Calu3 (cell line): ENCODE data around the gene AFAP1L2. TPM values are rescaled to one million over a fixed set of nuclear protein-coding genes. Genes with fewer than 3 reads are reported as not detected.

Source experiments
- BruUV-seq: library from RNA; stranded (reverse); fragments of 400-500 nt; replicated peaks from 2 replicates; lab custom pipeline; 2021; lab: Mats Ljungman, UMichigan
- CTCF ChIA-PET: fragments of 300-600 bp; sonication (Branson Sonifier 250); formaldehyde crosslinking; loops from one replicate; lab custom pipeline; 2022; ENCODE audit warnings: antibody characterized with exemption; lab: Charles Lee
- DNase-seq: peaks from one replicate; pipeline ENCODE4 v3.0.0; 2022
- H3K27ac Mint-ChIP-seq: one replicate; pipeline ENCODE4 v1.8.0; 2022; ENCODE audit warnings: mixed read lengths; ENCODE audit not compliant: unreplicated experiment
- H3K27me3 Mint-ChIP-seq: one replicate; pipeline ENCODE4 v1.8.0; 2022; ENCODE audit warnings: mixed read lengths; ENCODE audit not compliant: unreplicated experiment
- H3K36me3 Mint-ChIP-seq: one replicate; pipeline ENCODE4 v1.8.0; 2022; ENCODE audit warnings: mild to moderate bottlenecking, moderate library complexity, mixed read lengths; ENCODE audit not compliant: insufficient read depth, unreplicated experiment
- H3K4me1 Mint-ChIP-seq: one replicate; pipeline ENCODE4 v1.8.0; 2022; ENCODE audit warnings: mild to moderate bottlenecking, low read depth, mixed read lengths; ENCODE audit not compliant: unreplicated experiment
- H3K4me3 Mint-ChIP-seq: one replicate; pipeline ENCODE4 v1.8.0; 2022; ENCODE audit warnings: mild to moderate bottlenecking, low read depth, moderate library complexity, mixed read lengths; ENCODE audit not compliant: unreplicated experiment
- H3K9me3 Mint-ChIP-seq: one replicate; pipeline ENCODE4 v1.8.0; 2022; ENCODE audit warnings: low read depth, mixed read lengths; ENCODE audit not compliant: unreplicated experiment
- intact Hi-C: fragments of 100-400 bp; cut with micrococcal nuclease; formaldehyde crosslinking; loops from one replicate; pipeline ENCODE4 v1.10.0; 2022; ENCODE audit not compliant: unreplicated experiment
- total RNA-seq: library from RNA; stranded (reverse); gene quantifications from 2 replicates; pipeline ENCODE4 v1.2.3, GENCODE V29; 2022
- TF ChIP-seq, protein P1 (sequence below): fragments of 200-600 bp; IDR thresholded peaks from one replicate; pipeline ENCODE4 v1.8.0; 2022; ENCODE audit warnings: antibody characterized with exemption; ENCODE audit not compliant: unreplicated experiment

AFAP1L2 gene
- total RNA-seq, 1 experiment from 2014 or later = 0.76 TPM

DNA sequence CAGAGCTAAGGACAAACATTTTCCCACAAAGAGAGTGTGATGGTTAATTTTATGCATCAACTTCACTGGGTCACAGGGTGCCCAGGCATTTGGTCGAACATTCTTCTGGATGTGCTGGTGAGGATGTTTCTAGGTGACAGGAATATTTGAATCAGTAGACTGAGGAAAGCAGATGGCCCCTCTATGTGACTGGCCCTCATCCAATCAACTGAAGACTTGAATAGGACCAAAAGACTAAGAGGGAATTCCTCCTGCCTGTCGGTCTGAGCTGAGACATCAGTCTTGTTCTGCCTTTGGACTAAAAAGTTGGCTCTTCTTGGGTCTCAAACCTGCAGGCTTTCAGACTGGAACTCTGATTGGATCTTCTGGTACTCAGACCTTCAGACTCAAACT lies 44.4 kb downstream of the AFAP1L2 start:
- intact Hi-C loops = no loop called here
- no peak for DNase-seq
- CTCF ChIA-PET = no interaction called here
- Mint-ChIP-seq H3K36me3 (no peaks in the 10 kb centered on the region), H3K27me3 (peaks cover 19% of the 10 kb centered on the region), H3K4me3 (no peak overlapping the region), H3K9me3 (no peaks in the 10 kb centered on the region), H3K27ac (no peak overlapping the region), H3K4me1 (peaks cover 9% of the 10 kb centered on the region)
- TF ChIP-seq, protein P1, sequence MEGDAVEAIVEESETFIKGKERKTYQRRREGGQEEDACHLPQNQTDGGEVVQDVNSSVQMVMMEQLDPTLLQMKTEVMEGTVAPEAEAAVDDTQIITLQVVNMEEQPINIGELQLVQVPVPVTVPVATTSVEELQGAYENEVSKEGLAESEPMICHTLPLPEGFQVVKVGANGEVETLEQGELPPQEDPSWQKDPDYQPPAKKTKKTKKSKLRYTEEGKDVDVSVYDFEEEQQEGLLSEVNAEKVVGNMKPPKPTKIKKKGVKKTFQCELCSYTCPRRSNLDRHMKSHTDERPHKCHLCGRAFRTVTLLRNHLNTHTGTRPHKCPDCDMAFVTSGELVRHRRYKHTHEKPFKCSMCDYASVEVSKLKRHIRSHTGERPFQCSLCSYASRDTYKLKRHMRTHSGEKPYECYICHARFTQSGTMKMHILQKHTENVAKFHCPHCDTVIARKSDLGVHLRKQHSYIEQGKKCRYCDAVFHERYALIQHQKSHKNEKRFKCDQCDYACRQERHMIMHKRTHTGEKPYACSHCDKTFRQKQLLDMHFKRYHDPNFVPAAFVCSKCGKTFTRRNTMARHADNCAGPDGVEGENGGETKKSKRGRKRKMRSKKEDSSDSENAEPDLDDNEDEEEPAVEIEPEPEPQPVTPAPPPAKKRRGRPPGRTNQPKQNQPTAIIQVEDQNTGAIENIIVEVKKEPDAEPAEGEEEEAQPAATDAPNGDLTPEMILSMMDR = no peak
- BruUV-seq = no TSS peak

DNA sequence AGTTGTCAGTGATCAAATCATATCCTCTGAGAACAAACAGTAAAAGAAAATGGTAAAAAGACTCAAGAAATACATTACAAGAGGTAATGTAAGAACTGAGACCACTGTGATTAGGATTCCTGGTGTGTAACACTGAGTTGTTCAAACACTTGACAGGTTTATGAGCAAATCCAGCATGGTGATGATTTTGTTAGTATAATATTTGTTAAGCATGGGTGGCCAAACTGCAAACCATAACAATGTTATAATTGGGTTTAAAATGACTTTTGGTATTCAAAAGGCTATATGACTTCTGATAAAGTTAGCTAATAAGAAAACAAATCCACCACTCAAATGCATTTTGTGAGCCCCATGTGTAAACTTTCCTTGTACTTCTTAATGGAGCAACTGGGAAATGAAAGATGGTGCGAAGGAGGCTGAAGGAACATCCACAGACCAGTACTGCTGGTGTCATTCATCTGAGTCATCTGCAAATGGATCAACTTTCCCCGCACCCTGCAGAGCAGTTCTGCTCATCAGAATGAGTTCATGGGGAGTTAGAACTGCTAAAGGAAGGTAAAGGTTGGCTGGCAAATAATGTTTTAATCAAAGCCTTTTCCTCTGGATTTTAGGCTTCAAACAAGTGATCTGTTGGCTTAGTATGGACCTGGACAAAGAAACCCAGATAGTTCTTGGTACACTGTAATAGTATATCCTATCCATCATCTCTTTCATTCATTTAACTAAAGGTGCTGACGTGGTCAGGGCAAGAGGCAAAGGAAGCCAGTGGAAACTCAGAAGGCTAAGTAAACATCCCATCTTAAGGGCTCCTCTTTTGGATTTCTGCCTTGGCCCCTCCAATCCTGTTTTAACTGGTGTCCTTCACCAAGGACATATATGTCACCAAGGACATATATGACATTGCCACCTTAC lies 45.0 kb downstream of the AFAP1L2 start:
- H3K4me3 Mint-ChIP-seq = no peak overlapping the region
- intact Hi-C loops = no loop called here
- H3K9me3 Mint-ChIP-seq = no peaks in the 10 kb centered on the region

DNA sequence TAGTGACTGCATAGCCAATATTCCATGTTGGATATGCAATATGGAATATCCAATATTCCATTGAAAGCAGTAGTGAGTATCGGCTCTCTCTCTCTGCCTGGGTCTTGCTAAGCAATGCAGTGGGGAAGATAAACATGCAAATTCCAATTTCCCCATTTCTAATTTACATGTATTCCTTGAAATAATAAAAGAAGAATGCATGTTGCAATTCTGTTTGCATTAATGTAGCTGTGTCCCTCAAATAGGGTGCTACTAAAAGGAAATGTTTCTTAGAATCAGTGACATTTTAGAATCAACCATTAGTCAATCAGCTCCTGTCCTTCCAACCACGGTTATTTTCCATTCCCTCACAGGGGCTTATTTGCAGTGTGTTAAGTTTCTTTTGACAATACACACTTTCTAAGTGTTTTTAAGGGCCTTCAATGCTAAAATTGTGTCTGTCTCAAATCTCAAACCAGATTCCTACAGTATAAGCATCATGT lies 46.7 kb downstream of the AFAP1L2 start:
- no TSS peak for BruUV-seq

More for the DNA sequence above, 45.0 kb downstream of the AFAP1L2 start:
- Mint-ChIP-seq H3K27me3 (peaks cover 19% of the 10 kb centered on the region), H3K36me3 (no peaks in the 10 kb centered on the region), H3K27ac (no peak overlapping the region), H3K4me1 (peaks cover 9% of the 10 kb centered on the region)
- BruUV-seq = no TSS peak
- CTCF ChIA-PET = no interaction called here
- no peak for DNase-seq
- TF ChIP-seq, protein P1 = no peak

DNA sequence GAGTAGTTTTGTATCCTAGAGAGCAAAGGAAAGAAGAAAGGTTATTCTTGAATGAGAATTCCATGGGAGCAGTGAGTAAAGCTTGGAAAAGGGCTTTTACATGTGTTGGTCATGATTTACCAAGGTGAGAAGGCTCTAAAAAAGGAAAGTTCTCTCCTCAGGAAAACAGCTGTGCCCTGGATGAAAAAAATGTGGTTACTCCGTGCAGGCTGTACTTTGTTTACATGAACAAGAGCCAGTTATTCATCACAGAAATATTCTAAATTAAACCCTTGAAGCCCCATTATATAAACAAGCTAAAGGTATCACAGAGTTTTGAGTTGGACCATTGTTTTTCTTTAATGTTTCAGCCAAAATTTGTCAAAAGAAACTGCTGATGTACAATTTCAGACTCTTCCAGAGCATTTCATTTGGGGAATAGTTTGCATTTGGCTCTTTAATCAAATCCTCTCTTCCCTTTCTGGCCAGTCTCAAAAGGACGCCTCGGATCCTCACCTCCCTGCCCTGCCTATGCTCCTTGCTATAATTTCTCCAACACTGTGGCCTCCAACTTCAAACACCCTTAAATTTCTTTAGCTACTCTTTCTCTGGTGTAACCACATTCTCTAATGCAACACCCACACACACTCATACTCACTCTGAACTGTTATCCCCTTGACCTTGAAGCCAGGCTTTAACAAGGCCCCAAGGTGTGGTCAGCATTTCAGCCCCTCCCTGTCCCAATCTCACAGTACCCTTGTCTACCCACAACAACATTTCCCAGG lies 47.4 kb downstream of the AFAP1L2 start:
- peaks cover 3% of the 10 kb centered on the region for H3K9me3 Mint-ChIP-seq
- H3K36me3 Mint-ChIP-seq = no peaks in the 10 kb centered on the region
- BruUV-seq = no TSS peak
- no peak overlapping the region for H3K27ac Mint-ChIP-seq
- H3K4me1 Mint-ChIP-seq = peaks cover 9% of the 10 kb centered on the region
- intact Hi-C loops = no loop called here
- TF ChIP-seq, protein P1 = no peak
- CTCF ChIA-PET = interaction anchor here (1.0 kb wide), 1 partner anchor 10 kb away, joined by 3 read pairs; no protein-coding TSS in a partner anchor
- no peak overlapping the region for H3K4me3 Mint-ChIP-seq
- H3K27me3 Mint-ChIP-seq = peaks cover 19% of the 10 kb centered on the region
- DNase-seq = no peak

More for the DNA sequence above, 46.7 kb downstream of the AFAP1L2 start:
- peaks cover 19% of the 10 kb centered on the region for H3K27me3 Mint-ChIP-seq
- TF ChIP-seq, protein P1 = no peak
- H3K36me3 Mint-ChIP-seq = no peaks in the 10 kb centered on the region
- H3K9me3 Mint-ChIP-seq = peaks cover 3% of the 10 kb centered on the region
- intact Hi-C loops = no loop called here
- CTCF ChIA-PET = interaction anchor here (1.0 kb wide), 1 partner anchor 10 kb away, joined by 3 read pairs; no protein-coding TSS in a partner anchor
- no peak overlapping the region for H3K4me3 Mint-ChIP-seq
- H3K27ac Mint-ChIP-seq = no peak overlapping the region
- H3K4me1 Mint-ChIP-seq = peaks cover 9% of the 10 kb centered on the region
- DNase-seq = no peak
